ENCODE measurements around the gene MAD1L1. TPM values are rescaled to one million over a fixed set of nuclear protein-coding genes. Genes with fewer than 3 reads are reported as not detected.

MAD1L1 gene
- total and polyA plus RNA-seq, 2 of the 13 experiments (the other 11 are each of a cell fraction or from before 2014, with no cell fraction given), result 17.4 to 64.7 TPM

GRCh38 chr7:1842321-1843221, 390.2 kb downstream of the MAD1L1 start (continued):
- TF ChIP-seq ZNF709 (CRISPR knock-in tag; IDR thresholded peaks at IDR 0.05), result no peak
- TF ChIP-seq KDM5A (IDR thresholded peaks at IDR 0.05; ENCODE audit: borderline replicate concordance, low read length), result no peak
- TF ChIP-seq ZFP90 (CRISPR knock-in tag; IDR thresholded peaks at IDR 0.05; ENCODE audit: borderline replicate concordance), result no peak
- TF ChIP-seq ZBTB1 (CRISPR knock-in tag; IDR thresholded peaks at IDR 0.05; ENCODE audit: borderline replicate concordance), result no peak
- no peak for TF ChIP-seq ZNF446 (CRISPR knock-in tag; IDR thresholded peaks at IDR 0.05)
- TF ChIP-seq NCOA5 (CRISPR knock-in tag; IDR thresholded peaks at IDR 0.05), result no peak
- no peak for TF ChIP-seq PRDM4 (CRISPR knock-in tag; IDR thresholded peaks at IDR 0.05; ENCODE audit: borderline replicate concordance)
- TF ChIP-seq ZMYM2 (CRISPR knock-in tag; IDR thresholded peaks at IDR 0.05), result no peak
- TF ChIP-seq GABPB1 (CRISPR knock-in tag; IDR thresholded peaks at IDR 0.05), result peak; percentile 83
- no peak for TF ChIP-seq GABPA (IDR thresholded peaks at IDR 0.05; ENCODE audit: low read depth, low read length)
- peak; percentile 76 for TF ChIP-seq GABPA (CRISPR knock-in tag; IDR thresholded peaks at IDR 0.05; ENCODE audit: low read depth)
- TF ChIP-seq DNMT1 (CRISPR knock-in tag; IDR thresholded peaks at IDR 0.05), result no peak
- 0 out of 2 replicates have a peak, but pooled peaks have one; percentile 48 for TF ChIP-seq ZNF124 (CRISPR knock-in tag; IDR thresholded peaks at IDR 0.05)
- TF ChIP-seq HMGXB3 (CRISPR knock-in tag; IDR thresholded peaks at IDR 0.05; ENCODE audit: borderline replicate concordance), result no peak
- no peak for TF ChIP-seq PRMT3 (CRISPR knock-in tag; IDR thresholded peaks at IDR 0.05; ENCODE audit: borderline replicate concordance, low read depth)
- TF ChIP-seq YY1 (IDR thresholded peaks at IDR 0.05; ENCODE audit: insufficient read depth, insufficient replicate concordance, low read depth, low read length), result peak; percentile 6
- TF ChIP-seq KMT2A (CRISPR knock-in tag; IDR thresholded peaks at IDR 0.05), result peak; percentile 36; the same call in 1 of the 2 replicates
- TF ChIP-seq ZNF121 (CRISPR knock-in tag; IDR thresholded peaks at IDR 0.05), result no peak
- TF ChIP-seq TCF12 (IDR thresholded peaks at IDR 0.05), result no peak
- no peak for TF ChIP-seq TCF12 (CRISPR knock-in tag; IDR thresholded peaks at IDR 0.05)
- TF ChIP-seq EZH2 (conservative IDR thresholded peaks at IDR 0.05; ENCODE audit: low read depth, low read length), result no peak
- no peak for TF ChIP-seq ZNF343 (CRISPR knock-in tag; IDR thresholded peaks at IDR 0.05)
- peak; percentile 61; the same call in 1 of the 2 replicates for TF ChIP-seq HNF4G (IDR thresholded peaks at IDR 0.05; ENCODE audit: borderline replicate concordance, low read depth, low read length)
- TF ChIP-seq HNF4G (CRISPR knock-in tag; IDR thresholded peaks at IDR 0.05; ENCODE audit: borderline replicate concordance, low read depth), result peak; percentile 74; the same call in 1 of the 2 replicates
- no peak for TF ChIP-seq NCOA1 (CRISPR knock-in tag; IDR thresholded peaks at IDR 0.05)

Measured in HepG2 (cell line).